Caco-2 (cell line): ENCODE results near the gene NCKAP5. TPM values are rescaled to one million over a fixed set of nuclear protein-coding genes. Genes with fewer than 3 reads are reported as not detected.

ENCODE experiments used
- BruUV-seq: library from RNA; stranded (reverse); fragments of 400-500 nt; replicated peaks from 2 replicates; lab custom pipeline; 2021; lab: Mats Ljungman, UMichigan
- CTCF ChIA-PET: fragments of 300-600 bp; sonication (Branson Sonifier 250); formaldehyde crosslinking; loops from one replicate; lab custom pipeline; 2022; ENCODE audit warnings: antibody characterized with exemption; lab: Charles Lee
- POLR2A ChIA-PET: fragments of 300-600 bp; sonication (Branson Sonifier 250); formaldehyde crosslinking; loops from one replicate; lab custom pipeline; 2022; ENCODE audit warnings: antibody characterized with exemption; lab: Charles Lee
- DNase-seq, 2 experiments: peaks; one replicate each; pipeline versions ENCODE4 v3.0.0 to v3.0.0-alpha.2; 2020 to 2022
- H3K27me3 ChIP-seq: replicated peaks from 2 replicates; pipeline ENCODE4 v1.6.0; 2011; ENCODE audit warnings: low read length; ENCODE audit not compliant: control insufficient read depth, insufficient read depth
- H3K36me3 ChIP-seq: 2 replicates; pipeline ENCODE4 v1.5.1; 2011; ENCODE audit warnings: low read length; ENCODE audit not compliant: control insufficient read depth, insufficient read depth
- H3K4me1 ChIP-seq: fragments of 250-450 bp; sonication (Bioruptor Pico); 2 replicates; pipeline ENCODE4 v1.5.1; 2020; ENCODE audit warnings: mild to moderate bottlenecking
- H3K4me3 ChIP-seq: 2 replicates; pipeline ENCODE4 v1.5.1; 2011; ENCODE audit warnings: low read depth, mild to moderate bottlenecking, control low read depth, low read length
- H3K9me3 ChIP-seq: fragments of 250-450 bp; sonication (Bioruptor Pico); 2 replicates; pipeline ENCODE4 v1.5.1; 2020; ENCODE audit warnings: mild to moderate bottlenecking, moderate library complexity
- H3K27ac Mint-ChIP-seq: one replicate; pipeline ENCODE4 v1.8.0; 2022; ENCODE audit warnings: mixed read lengths; ENCODE audit not compliant: unreplicated experiment
- H3K27me3 Mint-ChIP-seq: one replicate; pipeline ENCODE4 v1.8.0; 2022; ENCODE audit warnings: mixed read lengths; ENCODE audit not compliant: insufficient read depth, unreplicated experiment
- H3K36me3 Mint-ChIP-seq: one replicate; pipeline ENCODE4 v1.8.0; 2022; ENCODE audit warnings: mild to moderate bottlenecking, mixed read lengths; ENCODE audit not compliant: insufficient read depth, unreplicated experiment
- H3K4me1 Mint-ChIP-seq: one replicate; pipeline ENCODE4 v1.8.0; 2022; ENCODE audit warnings: low read depth, mixed read lengths; ENCODE audit not compliant: unreplicated experiment
- H3K4me3 Mint-ChIP-seq: one replicate; pipeline ENCODE4 v1.8.0; 2022; ENCODE audit warnings: mild to moderate bottlenecking, moderate library complexity, mixed read lengths; ENCODE audit not compliant: unreplicated experiment
- H3K9me3 Mint-ChIP-seq: one replicate; pipeline ENCODE4 v1.8.0; 2022; ENCODE audit warnings: mixed read lengths; ENCODE audit not compliant: unreplicated experiment
- intact Hi-C: fragments of 100-400 bp; cut with micrococcal nuclease; formaldehyde crosslinking; loops from one replicate; pipeline ENCODE4 v1.10.0; 2022; ENCODE audit not compliant: unreplicated experiment
- total RNA-seq: library from RNA; stranded (reverse); gene quantifications from 2 replicates; pipeline ENCODE4 v1.2.3, GENCODE V29; 2022
- TF ChIP-seq, protein P1 (sequence below), 2 experiments: fragments of 200-600 bp in 1 of 2; IDR thresholded peaks; 1 replicate in 1 of 2; 2 replicates in 1 of 2; pipeline versions ENCODE4 v1.5.1 to v1.8.0; 2011 to 2022; ENCODE audit warnings: antibody characterized with exemption in 1 of 2, control low read depth in 1 of 2, inconsistent platforms in 1 of 2, low read depth in 1 of 2, low read length in 1 of 2, mild to moderate bottlenecking in 1 of 2, moderate library complexity in 1 of 2; ENCODE audit not compliant: insufficient read depth in 1 of 2, severe bottlenecking in 1 of 2, unreplicated experiment in 1 of 2

NCKAP5 gene
- total RNA-seq, 1 experiment from 2014 or later = 3.8 TPM

DNA sequence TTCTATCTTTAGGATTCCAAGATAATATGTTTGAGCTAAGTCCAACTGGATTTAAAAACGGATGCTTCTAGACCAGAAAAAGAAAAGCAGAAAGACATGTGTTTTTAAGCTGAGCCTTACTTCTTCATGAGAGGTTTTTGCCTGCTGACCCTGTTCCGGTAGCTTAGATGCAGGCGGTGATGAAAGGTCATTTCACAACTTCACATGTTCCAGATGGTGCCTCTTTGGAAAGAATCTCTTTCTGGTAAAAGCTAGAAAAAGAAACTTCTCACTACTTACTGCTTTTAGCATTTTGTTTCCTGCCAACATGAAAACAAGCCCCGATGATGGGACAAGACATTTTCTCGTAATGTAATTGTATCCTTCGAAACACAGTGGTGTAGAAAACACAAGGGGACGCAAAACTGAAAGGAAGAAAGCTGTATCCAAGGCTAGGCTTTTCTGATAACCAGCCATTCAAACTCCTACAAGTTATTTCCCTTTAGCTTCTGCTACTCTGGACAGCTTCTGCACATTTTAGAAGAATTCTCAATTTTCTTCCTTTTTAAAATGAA is 490.9 kb downstream of the NCKAP5 start:
- H3K27me3 ChIP-seq = no peaks in the 10 kb centered on the region
- Mint-ChIP-seq H3K27ac (no peak overlapping the region), H3K4me3 (no peak overlapping the region), H3K4me1 (no peaks in the 10 kb centered on the region), H3K36me3 (no peaks in the 10 kb centered on the region), H3K9me3 (no peaks in the 10 kb centered on the region), H3K27me3 (no peaks in the 10 kb centered on the region)
- H3K4me1 ChIP-seq = no peaks in the 10 kb centered on the region
- H3K36me3 ChIP-seq = no peaks in the 10 kb centered on the region
- intact Hi-C loops = no loop called here
- BruUV-seq = no TSS peak
- no peak overlapping the region for H3K4me3 ChIP-seq
- ChIA-PET CTCF (no interaction called here), POLR2A (no interaction called here)
- TF ChIP-seq, protein P1, sequence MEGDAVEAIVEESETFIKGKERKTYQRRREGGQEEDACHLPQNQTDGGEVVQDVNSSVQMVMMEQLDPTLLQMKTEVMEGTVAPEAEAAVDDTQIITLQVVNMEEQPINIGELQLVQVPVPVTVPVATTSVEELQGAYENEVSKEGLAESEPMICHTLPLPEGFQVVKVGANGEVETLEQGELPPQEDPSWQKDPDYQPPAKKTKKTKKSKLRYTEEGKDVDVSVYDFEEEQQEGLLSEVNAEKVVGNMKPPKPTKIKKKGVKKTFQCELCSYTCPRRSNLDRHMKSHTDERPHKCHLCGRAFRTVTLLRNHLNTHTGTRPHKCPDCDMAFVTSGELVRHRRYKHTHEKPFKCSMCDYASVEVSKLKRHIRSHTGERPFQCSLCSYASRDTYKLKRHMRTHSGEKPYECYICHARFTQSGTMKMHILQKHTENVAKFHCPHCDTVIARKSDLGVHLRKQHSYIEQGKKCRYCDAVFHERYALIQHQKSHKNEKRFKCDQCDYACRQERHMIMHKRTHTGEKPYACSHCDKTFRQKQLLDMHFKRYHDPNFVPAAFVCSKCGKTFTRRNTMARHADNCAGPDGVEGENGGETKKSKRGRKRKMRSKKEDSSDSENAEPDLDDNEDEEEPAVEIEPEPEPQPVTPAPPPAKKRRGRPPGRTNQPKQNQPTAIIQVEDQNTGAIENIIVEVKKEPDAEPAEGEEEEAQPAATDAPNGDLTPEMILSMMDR (IDR thresholded peaks at IDR 0.05; ENCODE audit: insufficient read depth in 1 of 2, low read depth in 1 of 2, low read length in 1 of 2, severe bottlenecking in 1 of 2, unreplicated experiment in 1 of 2) = no peak
- DNase-seq = no peak
- H3K9me3 ChIP-seq = no peaks in the 10 kb centered on the region

DNA sequence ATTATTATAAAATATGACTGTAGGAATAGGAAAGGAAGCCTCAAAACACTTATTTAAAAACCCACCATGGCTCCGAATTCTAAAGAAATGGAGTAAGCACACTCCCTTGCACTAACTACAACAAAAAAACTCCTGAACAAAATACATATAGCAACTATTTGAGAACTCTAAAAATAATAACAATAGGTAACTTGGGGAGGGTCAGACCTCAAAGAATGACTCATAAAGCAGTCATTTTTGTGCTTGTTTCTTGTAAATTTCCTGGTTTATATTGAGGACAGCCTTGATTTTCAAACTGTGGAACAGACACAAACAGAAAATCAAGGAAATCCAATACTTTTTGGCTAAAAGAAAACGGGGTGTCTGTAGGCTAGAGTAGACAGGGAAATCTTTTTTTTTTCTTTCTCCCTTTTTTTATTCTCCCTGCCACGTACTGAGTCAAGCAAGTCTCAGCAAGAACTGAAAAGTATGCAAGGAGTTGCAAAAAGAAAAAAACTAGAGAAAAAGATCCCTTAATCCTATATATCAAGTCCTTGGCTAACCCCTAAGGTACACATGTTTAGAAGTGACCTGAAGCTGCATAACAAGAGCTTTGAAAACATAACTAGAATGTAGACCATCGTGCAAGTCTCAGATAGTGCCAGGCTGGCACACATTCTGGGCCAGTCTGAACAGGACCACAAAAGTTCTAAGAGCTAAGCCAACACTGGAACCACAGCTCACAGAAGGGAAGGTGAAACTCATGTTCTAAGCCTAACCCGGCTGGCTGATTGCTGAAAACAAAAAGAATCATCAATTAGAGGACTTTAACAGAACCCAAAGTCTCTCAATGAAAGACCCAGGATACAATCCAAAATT is 495.2 kb downstream of the NCKAP5 start:
- no peaks in the 10 kb centered on the region for H3K36me3 ChIP-seq
- CTCF ChIA-PET = no interaction called here
- H3K9me3 Mint-ChIP-seq = no peaks in the 10 kb centered on the region
- no peaks in the 10 kb centered on the region for H3K9me3 ChIP-seq
- no peaks in the 10 kb centered on the region for H3K36me3 Mint-ChIP-seq
- H3K4me1 ChIP-seq = no peaks in the 10 kb centered on the region
- H3K4me3 Mint-ChIP-seq = no peak overlapping the region
- H3K27me3 ChIP-seq = no peaks in the 10 kb centered on the region
- no peaks in the 10 kb centered on the region for H3K4me1 Mint-ChIP-seq
- no peak overlapping the region for H3K27ac Mint-ChIP-seq
- DNase-seq = no peak
- TF ChIP-seq, protein P1 (IDR thresholded peaks at IDR 0.05; ENCODE audit: insufficient read depth in 1 of 2, low read depth in 1 of 2, low read length in 1 of 2, severe bottlenecking in 1 of 2, unreplicated experiment in 1 of 2) = no peak
- no peak overlapping the region for H3K4me3 ChIP-seq
- no peaks in the 10 kb centered on the region for H3K27me3 Mint-ChIP-seq
- intact Hi-C loops = no loop called here
- POLR2A ChIA-PET = no interaction called here
- no TSS peak for BruUV-seq

DNA sequence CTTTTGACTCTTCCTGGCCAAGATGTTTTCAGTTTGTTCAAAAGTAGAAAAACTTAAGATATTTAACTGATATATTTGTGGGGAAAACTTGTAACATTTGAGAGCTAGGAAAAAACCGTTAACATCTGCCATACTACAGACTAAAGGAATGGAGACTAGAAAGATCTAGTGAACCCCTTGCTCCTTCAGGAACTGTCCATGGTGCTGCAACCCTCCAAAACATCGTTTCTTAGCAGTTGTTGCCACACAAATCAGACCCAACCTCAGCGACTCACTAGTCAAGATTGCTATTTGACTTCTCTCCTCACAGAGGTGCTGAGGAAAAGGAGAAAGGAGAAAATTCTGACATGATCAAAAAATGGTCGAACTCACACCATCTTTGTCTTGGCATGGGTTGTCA is 504.5 kb downstream of the NCKAP5 start:
- Histone ChIP-seq H3K27me3 (no peaks in the 10 kb centered on the region), H3K9me3 (no peaks in the 10 kb centered on the region), H3K4me1 (peaks cover 4% of the 10 kb centered on the region; the same call in 1 of the 2 replicates), H3K4me3 (no peak overlapping the region), H3K36me3 (no peaks in the 10 kb centered on the region)
- Mint-ChIP-seq H3K27ac (no peak overlapping the region), H3K9me3 (no peaks in the 10 kb centered on the region), H3K4me3 (no peak overlapping the region), H3K36me3 (no peaks in the 10 kb centered on the region), H3K4me1 (no peaks in the 10 kb centered on the region), H3K27me3 (no peaks in the 10 kb centered on the region)
- CTCF ChIA-PET = no interaction called here
- TF ChIP-seq, protein P1 (IDR thresholded peaks at IDR 0.05; ENCODE audit: insufficient read depth in 1 of 2, low read depth in 1 of 2, low read length in 1 of 2, severe bottlenecking in 1 of 2, unreplicated experiment in 1 of 2) = no peak
- POLR2A ChIA-PET = no interaction called here
- intact Hi-C loops = no loop called here
- peak; percentile 53 to 63 for DNase-seq
- BruUV-seq = no TSS peak
